GM23338 (cell line): ENCODE measurements around the gene NCAPD2. TPM values are rescaled to one million over a fixed set of nuclear protein-coding genes. Genes with fewer than 3 reads are reported as not detected.
A peak's percentile ranks its signal among the peaks of the same experiment; 100 is the strongest.
"Not testable (repeated sequence)": the region's sequence is repeated elsewhere in the genome, so short reads cannot be mapped to it uniquely, and the experiment has no call there.

ENCODE experiments used
- ATAC-seq: fragments of 200-7000 bp; cut with Tn5 transposase; 3 replicates; pipeline ENCODE4 v1.9.1; 2020
- DNase-seq: peaks from one replicate; pipeline ENCODE4 v3.0.0-alpha.2; 2015; ENCODE audit warnings: low spot score
- H2AFZ ChIP-seq: fragments of 200-600 bp; sonication (generic); 2 replicates; pipeline ENCODE4 v1.8.0; 2016; ENCODE audit warnings: antibody characterized with exemption, mild to moderate bottlenecking, moderate library complexity
- H3F3A ChIP-seq: fragments of 200-600 bp; sonication (generic); replicated peaks from 2 replicates; pipeline ENCODE4 v1.8.0; 2017; ENCODE audit warnings: antibody characterized with exemption, mixed run types, low read depth
- H3K27ac ChIP-seq: fragments of 200-600 bp; sonication (generic); 2 replicates; pipeline ENCODE4 v1.6.1; 2016; ENCODE audit warnings: low read depth
- H3K27me3 ChIP-seq: fragments of 200-600 bp; sonication (generic); 2 replicates; pipeline ENCODE4 v1.8.0; 2016; ENCODE audit warnings: mild to moderate bottlenecking, mixed run types, moderate library complexity; ENCODE audit not compliant: insufficient read depth
- H3K36me3 ChIP-seq: fragments of 200-600 bp; sonication (generic); 2 replicates; pipeline ENCODE4 v1.8.0; 2016; ENCODE audit warnings: mild to moderate bottlenecking; ENCODE audit not compliant: insufficient read depth
- H3K4me1 ChIP-seq: fragments of 200-600 bp; sonication (generic); 2 replicates; pipeline ENCODE4 v1.8.0; 2016; ENCODE audit warnings: mild to moderate bottlenecking, moderate library complexity; ENCODE audit not compliant: insufficient read depth
- H3K4me2 ChIP-seq: fragments of 200-600 bp; sonication (generic); 2 replicates; pipeline ENCODE4 v1.7.1; 2017; ENCODE audit warnings: mixed run types
- H3K4me3 ChIP-seq: fragments of 200-600 bp; sonication (generic); 2 replicates; pipeline ENCODE4 v1.6.1; 2016; ENCODE audit warnings: mixed run types
- H3K79me2 ChIP-seq: fragments of 200-600 bp; sonication (generic); replicated peaks from 2 replicates; pipeline ENCODE4 v1.8.0; 2017; ENCODE audit warnings: mild to moderate bottlenecking; ENCODE audit not compliant: insufficient read depth
- H3K9me2 ChIP-seq: fragments of 200-600 bp; sonication (generic); 2 replicates; pipeline ENCODE4 v1.8.0; 2017; ENCODE audit not compliant: insufficient read depth
- H4K20me1 ChIP-seq: fragments of 200-600 bp; sonication (generic); replicated peaks from 2 replicates; pipeline ENCODE4 v1.8.0; 2017; ENCODE audit warnings: mild to moderate bottlenecking; ENCODE audit not compliant: insufficient read depth
- H3K27ac Mint-ChIP-seq: 2 replicates; pipeline ENCODE4 v1.8.0; 2020; ENCODE audit warnings: inconsistent platforms, mild to moderate bottlenecking, moderate library complexity, mixed read lengths
- H3K27me3 Mint-ChIP-seq: 3 replicates; pipeline ENCODE4 v1.8.0; 2022; ENCODE audit warnings: low read depth, mild to moderate bottlenecking, moderate library complexity, mixed read lengths, inconsistent platforms; ENCODE audit not compliant: insufficient read depth, poor library complexity
- H3K36me3 Mint-ChIP-seq: 3 replicates; pipeline ENCODE4 v1.8.0; 2021; ENCODE audit warnings: low read depth, mild to moderate bottlenecking, inconsistent platforms, moderate library complexity, mixed read lengths
- H3K4me1 Mint-ChIP-seq: 3 replicates; pipeline ENCODE4 v1.8.0; 2020; ENCODE audit warnings: mild to moderate bottlenecking, inconsistent platforms, mixed read lengths
- H3K4me3 Mint-ChIP-seq: 3 replicates; pipeline ENCODE4 v1.8.0; 2021; ENCODE audit warnings: moderate library complexity, mild to moderate bottlenecking, inconsistent platforms, mixed read lengths
- H3K9me3 Mint-ChIP-seq: 3 replicates; pipeline ENCODE4 v1.8.0; 2020; ENCODE audit warnings: moderate library complexity, mild to moderate bottlenecking, inconsistent platforms, mixed read lengths
- CREB1 ChIP-seq: fragments of 250-450 bp; sonication (Bioruptor Pico); IDR thresholded peaks from 2 replicates; pipeline ENCODE4 v1.5.0; 2020; ENCODE audit warnings: low read depth, mild to moderate bottlenecking, moderate library complexity
- CTCF ChIP-seq, 2 experiments: fragments of 200-600 bp in 1 of 2; sonication (generic) in 1 of 2; conservative IDR thresholded peaks; 2 replicates each; pipeline versions ENCODE4 v1.5.1 to v1.6.1; 2016 to 2017; ENCODE audit warnings: antibody characterized with exemption in 2 of 2, low read depth in 2 of 2, mild to moderate bottlenecking in 2 of 2, moderate library complexity in 1 of 2
- EZH2 ChIP-seq: fragments of 200-600 bp; sonication (generic); IDR thresholded peaks from one replicate; pipeline ENCODE4 v1.8.0; 2017; ENCODE audit warnings: antibody characterized with exemption, mild to moderate bottlenecking, low read depth; ENCODE audit not compliant: unreplicated experiment
- EZH2phosphoT487 ChIP-seq: fragments of 200-600 bp; sonication (generic); IDR thresholded peaks from one replicate; pipeline ENCODE4 v1.8.1; 2018; ENCODE audit warnings: antibody characterized with exemption; ENCODE audit not compliant: unreplicated experiment
- STAT1 ChIP-seq: IDR thresholded peaks from one replicate; pipeline ENCODE4 v1.6.1; 2016; ENCODE audit warnings: antibody characterized with exemption; ENCODE audit not compliant: unreplicated experiment
- polyA plus RNA-seq: library from polyadenylated mRNA; unstranded; fragments of >200 nt; fragmentation: Nextera tagmentation; extraction: Ambion mirVana; gene quantifications from 2 replicates; pipeline ENCODE4 v1.2.1, GENCODE V29; 2016
- total RNA-seq: library from RNA; depleted of rRNA; stranded (reverse); fragments of >200 nt; shearing (Covaris generic); gene quantifications from 2 replicates; pipeline ENCODE4 v1.2.3, GENCODE V29; 2014
- TF ChIP-seq, protein P1 (sequence below): IDR thresholded peaks from 2 replicates; pipeline ENCODE4 v1.6.1; 2016; ENCODE audit warnings: antibody characterized with exemption

NCAPD2 gene
- total and polyA plus RNA-seq, 2 experiments from 2014 or later: 34.2 to 217 TPM

- Histone ChIP-seq H3K36me3 (peaks cover 21% of the 10 kb centered on the region), H3K27me3 (no peaks in the 10 kb centered on the region), H3K79me2 (peaks cover 35% of the 10 kb centered on the region), H3K9me2 (no peaks in the 10 kb centered on the region), H3K4me2 (peak overlapping the region; percentile 99), H2AFZ (no peak overlapping the region; the same call in 1 of the 2 replicates), H3K4me1 (peaks cover 12% of the 10 kb centered on the region), H4K20me1 (peaks cover 24% of the 10 kb centered on the region), H3K27ac (no peak overlapping the region), H3K4me3 (peak overlapping the region; percentile 93), H3F3A (peaks cover 29% of the 10 kb centered on the region)
- peak; percentile 97 for DNase-seq
- peaks cover 30% of the 10 kb centered on the region for H3K4me1 Mint-ChIP-seq
- peak overlapping the region; percentile 91 for H3K4me3 Mint-ChIP-seq
- TF ChIP-seq EZH2 (no peak), CTCF (conservative IDR thresholded peaks at IDR 0.05; ENCODE audit: low read depth in 2 of 2) (peak; percentile 69 to 75)
- peak; percentile 72 for ATAC-seq
- peaks cover 39% of the 10 kb centered on the region for H3K36me3 Mint-ChIP-seq
- peak overlapping the region; percentile 66; the same call in 1 of the 2 replicates for H3K27ac Mint-ChIP-seq
- H3K27me3 Mint-ChIP-seq: peaks cover 16% of the 10 kb centered on the region
- no peaks in the 10 kb centered on the region for H3K9me3 Mint-ChIP-seq
Measured at GRCh38 chr12:6554168-6555017, 60.5 kb downstream of the NCAPD2 start.

- H3K4me1 ChIP-seq: peaks cover 12% of the 10 kb centered on the region
- H3K9me2 ChIP-seq: no peaks in the 10 kb centered on the region
- no peak for TF ChIP-seq STAT1
- TF ChIP-seq, protein P1, sequence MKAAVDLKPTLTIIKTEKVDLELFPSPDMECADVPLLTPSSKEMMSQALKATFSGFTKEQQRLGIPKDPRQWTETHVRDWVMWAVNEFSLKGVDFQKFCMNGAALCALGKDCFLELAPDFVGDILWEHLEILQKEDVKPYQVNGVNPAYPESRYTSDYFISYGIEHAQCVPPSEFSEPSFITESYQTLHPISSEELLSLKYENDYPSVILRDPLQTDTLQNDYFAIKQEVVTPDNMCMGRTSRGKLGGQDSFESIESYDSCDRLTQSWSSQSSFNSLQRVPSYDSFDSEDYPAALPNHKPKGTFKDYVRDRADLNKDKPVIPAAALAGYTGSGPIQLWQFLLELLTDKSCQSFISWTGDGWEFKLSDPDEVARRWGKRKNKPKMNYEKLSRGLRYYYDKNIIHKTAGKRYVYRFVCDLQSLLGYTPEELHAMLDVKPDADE: no peak
- TF ChIP-seq EZH2phosphoT487: no peak
- no peak for TF ChIP-seq CREB1
- peaks cover 31% of the 10 kb centered on the region for H4K20me1 ChIP-seq
- no peak overlapping the region for H3K27ac ChIP-seq
- DNase-seq (no peak), ATAC-seq (peak; percentile 12)
- H3K79me2 ChIP-seq: peaks cover 35% of the 10 kb centered on the region
- no peak overlapping the region; the same call in none of the 2 replicates for H2AFZ ChIP-seq
- H3K4me3 ChIP-seq: peak overlapping the region; percentile 93
- Mint-ChIP-seq H3K9me3 (no peaks in the 10 kb centered on the region), H3K4me1 (peaks cover 30% of the 10 kb centered on the region), H3K27me3 (peaks cover 16% of the 10 kb centered on the region), H3K36me3 (peaks cover 46% of the 10 kb centered on the region), H3K4me3 (peak overlapping the region; percentile 91), H3K27ac (no peak overlapping the region; the same call in 1 of the 2 replicates)
- H3F3A ChIP-seq: peaks cover 35% of the 10 kb centered on the region
- peak overlapping the region; percentile 99 for H3K4me2 ChIP-seq
- H3K36me3 ChIP-seq: peaks cover 29% of the 10 kb centered on the region
- H3K27me3 ChIP-seq: no peaks in the 10 kb centered on the region
Measured at GRCh38 chr12:6555018-6555691, 61.3 kb downstream of the NCAPD2 start.

DNA sequence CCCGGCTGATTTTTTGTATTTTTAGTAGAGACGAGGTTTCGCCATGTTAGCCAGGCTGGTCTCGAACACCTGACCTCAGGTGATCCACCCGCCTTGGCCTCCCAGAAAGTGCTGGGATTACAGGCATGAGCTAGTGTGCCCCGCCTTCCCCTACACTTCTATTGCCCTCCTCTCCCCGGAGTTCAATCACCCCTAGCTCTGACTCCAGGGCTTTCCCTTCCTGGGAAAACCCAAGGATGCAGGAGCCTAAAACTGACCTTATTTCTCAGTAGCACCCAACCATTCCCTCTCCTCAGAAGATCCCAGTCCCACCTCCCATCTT lies 62.6 kb downstream of the NCAPD2 start:
- H3K4me3 Mint-ChIP-seq: peak overlapping the region; percentile 82; the same call in 2 of the 3 replicates
- H3K36me3 ChIP-seq: peaks cover 39% of the 10 kb centered on the region
- H3K27me3 Mint-ChIP-seq: peaks cover 16% of the 10 kb centered on the region
- H3K79me2 ChIP-seq: peaks cover 34% of the 10 kb centered on the region
- not testable (repeated sequence) for H3K27ac ChIP-seq, ATAC-seq, H3K4me2 ChIP-seq, H3K4me3 ChIP-seq, H3K9me2 ChIP-seq, H3K9me3 Mint-ChIP-seq, H3K27me3 ChIP-seq, DNase-seq, H2AFZ ChIP-seq, H3K27ac Mint-ChIP-seq
- peaks cover 31% of the 10 kb centered on the region for H4K20me1 ChIP-seq
- peaks cover 30% of the 10 kb centered on the region for H3K4me1 Mint-ChIP-seq
- peaks cover 12% of the 10 kb centered on the region for H3K4me1 ChIP-seq
- peaks cover 57% of the 10 kb centered on the region for H3K36me3 Mint-ChIP-seq
- peaks cover 40% of the 10 kb centered on the region for H3F3A ChIP-seq
